Nephron progenitor cell (in vitro differentiated cells): ENCODE data around the gene ZNF519.

ENCODE experiments used
- DNase-seq: peaks from one replicate; pipeline ENCODE4 v3.0.0; 2021
- H3K27ac Mint-ChIP-seq: 2 replicates; pipeline ENCODE4 v1.8.0; 2021; ENCODE audit warnings: mild to moderate bottlenecking, moderate library complexity, mixed read lengths
- H3K27me3 Mint-ChIP-seq: 2 replicates; pipeline ENCODE4 v1.8.0; 2021; ENCODE audit warnings: mild to moderate bottlenecking, low read depth, mixed read lengths; ENCODE audit not compliant: poor library complexity
- H3K36me3 Mint-ChIP-seq: 2 replicates; pipeline ENCODE4 v1.8.0; 2021; ENCODE audit warnings: low read depth, mixed read lengths
- H3K4me1 Mint-ChIP-seq: 2 replicates; pipeline ENCODE4 v1.8.0; 2021; ENCODE audit warnings: mixed read lengths
- H3K4me3 Mint-ChIP-seq: 2 replicates; pipeline ENCODE4 v1.8.0; 2021; ENCODE audit warnings: mild to moderate bottlenecking, moderate library complexity, mixed read lengths
- H3K9me3 Mint-ChIP-seq: 2 replicates; pipeline ENCODE4 v1.8.0; 2021; ENCODE audit warnings: mild to moderate bottlenecking, moderate library complexity, mixed read lengths
- TF ChIP-seq, protein P1 (sequence below): fragments of 200-600 bp; sonication (generic); IDR thresholded peaks from 2 replicates; pipeline ENCODE4 v1.5.0; 2021; ENCODE audit warnings: antibody characterized with exemption

The ZNF519 gene

DNA sequence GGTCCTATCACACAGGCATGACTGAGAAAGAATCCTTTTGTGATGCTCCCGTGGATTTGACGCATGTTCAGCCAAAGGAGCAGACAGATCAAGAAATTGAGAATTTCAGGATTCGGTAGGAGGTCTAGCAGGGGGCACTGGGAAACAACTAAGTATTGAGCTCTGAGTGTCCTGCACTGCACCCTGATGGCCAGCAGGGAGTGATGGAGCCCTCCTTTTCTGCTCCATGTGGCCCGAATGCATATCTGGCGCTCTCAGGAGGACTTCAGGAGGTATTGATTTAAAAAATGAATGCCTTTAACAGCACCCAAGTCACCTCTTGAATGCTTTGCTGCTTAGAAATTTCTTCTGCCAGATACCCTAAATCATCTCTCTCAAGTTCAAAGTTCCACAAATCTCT lies 58.0 kb downstream of the ZNF519 start:
- Mint-ChIP-seq H3K36me3 (peaks cover 70% of the 10 kb centered on the region), H3K27ac (no peak overlapping the region), H3K27me3 (no peaks in the 10 kb centered on the region), H3K4me1 (no peaks in the 10 kb centered on the region), H3K4me3 (no peak overlapping the region), H3K9me3 (peaks cover 28% of the 10 kb centered on the region)
- DNase-seq = no peak
- TF ChIP-seq, protein P1, sequence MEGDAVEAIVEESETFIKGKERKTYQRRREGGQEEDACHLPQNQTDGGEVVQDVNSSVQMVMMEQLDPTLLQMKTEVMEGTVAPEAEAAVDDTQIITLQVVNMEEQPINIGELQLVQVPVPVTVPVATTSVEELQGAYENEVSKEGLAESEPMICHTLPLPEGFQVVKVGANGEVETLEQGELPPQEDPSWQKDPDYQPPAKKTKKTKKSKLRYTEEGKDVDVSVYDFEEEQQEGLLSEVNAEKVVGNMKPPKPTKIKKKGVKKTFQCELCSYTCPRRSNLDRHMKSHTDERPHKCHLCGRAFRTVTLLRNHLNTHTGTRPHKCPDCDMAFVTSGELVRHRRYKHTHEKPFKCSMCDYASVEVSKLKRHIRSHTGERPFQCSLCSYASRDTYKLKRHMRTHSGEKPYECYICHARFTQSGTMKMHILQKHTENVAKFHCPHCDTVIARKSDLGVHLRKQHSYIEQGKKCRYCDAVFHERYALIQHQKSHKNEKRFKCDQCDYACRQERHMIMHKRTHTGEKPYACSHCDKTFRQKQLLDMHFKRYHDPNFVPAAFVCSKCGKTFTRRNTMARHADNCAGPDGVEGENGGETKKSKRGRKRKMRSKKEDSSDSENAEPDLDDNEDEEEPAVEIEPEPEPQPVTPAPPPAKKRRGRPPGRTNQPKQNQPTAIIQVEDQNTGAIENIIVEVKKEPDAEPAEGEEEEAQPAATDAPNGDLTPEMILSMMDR = no peak

DNA sequence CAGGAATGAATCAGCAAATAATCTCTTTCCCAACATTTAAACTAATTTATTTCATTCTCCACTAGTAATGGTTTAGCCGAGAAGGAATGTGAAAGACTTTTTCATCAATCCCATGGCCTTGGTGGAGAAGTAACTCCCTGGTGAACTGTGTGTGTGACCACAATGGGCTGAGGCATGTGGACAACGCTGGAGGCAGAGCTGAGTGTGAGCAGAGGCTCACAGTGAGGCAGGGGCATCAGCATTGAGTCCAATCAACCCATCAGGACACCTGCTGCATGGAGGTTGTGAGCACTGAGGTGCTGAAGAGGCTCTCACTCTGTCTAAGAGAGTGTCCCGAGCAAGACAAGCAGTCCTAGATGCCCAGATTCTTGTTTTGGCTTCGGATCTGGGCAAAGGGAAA lies 78.6 kb downstream of the ZNF519 start:
- no peaks in the 10 kb centered on the region for H3K27me3 Mint-ChIP-seq
- peaks cover 43% of the 10 kb centered on the region for H3K36me3 Mint-ChIP-seq
- H3K9me3 Mint-ChIP-seq = peaks cover 47% of the 10 kb centered on the region
- no peak for DNase-seq
- H3K27ac Mint-ChIP-seq = no peak overlapping the region
- no peak overlapping the region for H3K4me3 Mint-ChIP-seq
- H3K4me1 Mint-ChIP-seq = peaks cover 5% of the 10 kb centered on the region
- TF ChIP-seq, protein P1 = no peak
